ENCODE measurements around the gene PAXIP1.

Gene PAXIP1

GRCh38 chr7:154960063-154960790 is 42.7 kb downstream of the PAXIP1 start:
- in situ Hi-C loops (cut with MboI; ENCODE audit: low pct_unique_long_range_greater_than_20kb, low sequenced_read_pairs, unreplicated experiment): no loop called here
- no peak for DNase-seq (ENCODE audit: low spot score)
- no peak for TF ChIP-seq CTCF (IDR thresholded peaks at IDR 0.05; ENCODE audit: extremely low read depth, insufficient read depth, missing control alignments)

- in situ Hi-C loops (cut with MboI; ENCODE audit: low pct_unique_long_range_greater_than_20kb, low sequenced_read_pairs, unreplicated experiment): no loop called here
- no peak for DNase-seq (ENCODE audit: low spot score)
- no peak for TF ChIP-seq CTCF (IDR thresholded peaks at IDR 0.05; ENCODE audit: extremely low read depth, insufficient read depth, missing control alignments)
Observed at GRCh38 chr7:154956427-154956826, 46.5 kb downstream of the PAXIP1 start.

GRCh38 chr7:154953006-154953684 is 49.8 kb downstream of the PAXIP1 start:
- in situ Hi-C loops (cut with MboI; ENCODE audit: low pct_unique_long_range_greater_than_20kb, low sequenced_read_pairs, unreplicated experiment): no loop called here
- peak; percentile 54 for DNase-seq (ENCODE audit: low spot score)
- TF ChIP-seq CTCF (IDR thresholded peaks at IDR 0.05; ENCODE audit: extremely low read depth, insufficient read depth, missing control alignments): peak; percentile 77

GRCh38 chr7:154950960-154951359 is 52.0 kb downstream of the PAXIP1 start:
- in situ Hi-C loops (cut with MboI; ENCODE audit: low pct_unique_long_range_greater_than_20kb, low sequenced_read_pairs, unreplicated experiment): no loop called here

GRCh38 chr7:154947604-154948003 is 55.3 kb downstream of the PAXIP1 start:
- no peak for TF ChIP-seq CTCF (IDR thresholded peaks at IDR 0.05; ENCODE audit: extremely low read depth, insufficient read depth, missing control alignments)
- in situ Hi-C loops (cut with MboI; ENCODE audit: low pct_unique_long_range_greater_than_20kb, low sequenced_read_pairs, unreplicated experiment): loop anchor here (25.0 kb wide), 1 partner anchor 390 kb away; no protein-coding TSS in a partner anchor
- no peak for DNase-seq (ENCODE audit: low spot score)

More at GRCh38 chr7:154950960-154951359, 52.0 kb downstream of the PAXIP1 start:
- TF ChIP-seq CTCF (IDR thresholded peaks at IDR 0.05; ENCODE audit: extremely low read depth, insufficient read depth, missing control alignments): no peak
- DNase-seq (ENCODE audit: low spot score): no peak

- in situ Hi-C loops (cut with MboI; ENCODE audit: low pct_unique_long_range_greater_than_20kb, low sequenced_read_pairs, unreplicated experiment): loop anchor here (25.0 kb wide), 1 partner anchor 391 kb away; no protein-coding TSS in a partner anchor
- TF ChIP-seq CTCF (IDR thresholded peaks at IDR 0.05; ENCODE audit: extremely low read depth, insufficient read depth, missing control alignments): no peak
- no peak for DNase-seq (ENCODE audit: low spot score)
Observed at GRCh38 chr7:154946166-154946565, 56.8 kb downstream of the PAXIP1 start.
